ENCODE data around the gene CARM1. TPM values are rescaled to one million over a fixed set of nuclear protein-coding genes. Genes with fewer than 3 reads are reported as not detected.

The CARM1 gene
- total and polyA plus RNA-seq, 2 donors from 2014 or later = 21.9 to 41.2 TPM

DNA sequence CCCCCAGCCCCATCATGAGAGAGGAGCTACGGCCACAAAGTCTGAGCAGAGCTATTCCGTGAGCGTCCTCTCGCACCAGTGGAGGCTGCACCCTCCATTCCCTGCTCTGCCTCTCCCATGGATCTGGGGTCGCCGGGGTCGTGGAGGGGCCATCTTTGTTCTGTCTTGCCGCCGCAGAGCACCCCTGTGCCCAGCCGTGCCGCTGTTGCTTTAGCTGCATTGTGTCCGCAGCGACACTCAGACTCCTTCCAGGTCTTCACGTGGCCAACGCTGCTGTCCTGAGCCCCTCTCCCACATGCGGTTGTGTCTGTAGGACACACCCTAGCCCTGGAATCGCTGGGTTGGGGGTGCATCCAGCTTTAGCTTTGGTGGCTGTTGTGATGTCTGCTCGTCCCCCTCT is 41.3 kb downstream of the CARM1 start:
- Histone ChIP-seq H3K27ac (ENCODE audit: low read depth in 2 of 2, low read length in 2 of 2) (no peak overlapping the region), H3K27me3 (ENCODE audit: control insufficient read depth, insufficient read depth, low read length) (no peaks in the 10 kb centered on the region), H3K36me3 (ENCODE audit: control insufficient read depth in 2 of 3, insufficient read depth in 3 of 3, low read length in 3 of 3) (peaks cover 2 to 22% (median 9%) of the 10 kb centered on the region in 3 donors), H3K4me1 (ENCODE audit: control insufficient read depth in 2 of 3, insufficient read depth in 2 of 3, low read depth in 1 of 3, low read length in 3 of 3) (no peaks in the 10 kb centered on the region), H3K4me3 (ENCODE audit: low read length in 3 of 3) (no peak overlapping the region), H3K9me3 (ENCODE audit: control insufficient read depth in 2 of 3, insufficient read depth in 1 of 3, low read length in 3 of 3) (no peaks in the 10 kb centered on the region), H3K9ac (ENCODE audit: low read length in 3 of 3) (no peak overlapping the region)
- intact Hi-C loops (cut with DNase I) = no loop called here
- no peak for DNase-seq
- TF ChIP-seq CTCF (IDR thresholded peaks at IDR 0.05; ENCODE audit: borderline replicate concordance, extremely low read depth, insufficient read depth) = no peak
- no peak for FAIRE-seq

DNA sequence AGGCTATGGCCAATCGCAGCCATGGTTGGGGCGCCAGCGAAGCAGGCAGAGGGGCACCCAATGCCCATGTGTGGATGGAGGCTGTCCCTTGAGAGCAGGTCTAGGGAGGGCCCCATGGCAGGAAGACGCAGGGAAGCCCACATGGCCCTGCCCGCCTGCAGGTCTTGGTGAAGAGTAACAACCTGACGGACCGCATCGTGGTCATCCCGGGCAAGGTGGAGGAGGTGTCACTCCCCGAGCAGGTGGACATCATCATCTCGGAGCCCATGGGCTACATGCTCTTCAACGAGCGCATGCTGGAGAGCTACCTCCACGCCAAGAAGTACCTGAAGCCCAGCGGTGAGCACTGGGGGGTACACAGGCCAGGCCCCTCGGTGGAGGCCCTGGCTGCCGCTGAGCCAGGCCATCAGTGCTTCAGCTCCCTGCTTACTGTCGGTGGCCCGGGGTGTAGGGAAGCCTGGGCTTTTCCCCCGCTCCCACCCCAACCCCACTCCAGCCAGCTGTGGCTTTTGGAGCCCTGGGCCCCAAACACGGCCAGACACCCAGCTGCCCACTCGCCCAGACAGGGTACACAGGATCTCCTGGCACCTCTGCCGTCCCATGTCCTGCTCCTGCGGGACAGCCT is 42.5 kb downstream of the CARM1 start:
- H3K36me3 ChIP-seq (ENCODE audit: control insufficient read depth in 2 of 3, insufficient read depth in 3 of 3, low read length in 3 of 3) = peaks cover 0 to 17% (median 5%) of the 10 kb centered on the region in 3 donors
- FAIRE-seq (no peak), DNase-seq (no peak)

GRCh38 chr19:10915130-10916091 is 44.1 kb downstream of the CARM1 start:
- intact Hi-C loops (cut with DNase I) = no loop called here
- TF ChIP-seq CTCF (IDR thresholded peaks at IDR 0.05; ENCODE audit: borderline replicate concordance, extremely low read depth, insufficient read depth) = no peak
- Histone ChIP-seq H3K36me3 (ENCODE audit: control insufficient read depth in 2 of 3, insufficient read depth in 3 of 3, low read length in 3 of 3) (peaks cover 0 to 19% (median 8%) of the 10 kb centered on the region in 3 donors), H3K4me3 (ENCODE audit: low read length in 3 of 3) (no peak overlapping the region), H3K27me3 (ENCODE audit: control insufficient read depth, insufficient read depth, low read length) (no peaks in the 10 kb centered on the region), H3K4me1 (ENCODE audit: control insufficient read depth in 2 of 3, insufficient read depth in 2 of 3, low read depth in 1 of 3, low read length in 3 of 3) (no peaks in the 10 kb centered on the region), H3K9ac (ENCODE audit: low read length in 3 of 3) (no peak overlapping the region), H3K27ac (ENCODE audit: low read depth in 2 of 2, low read length in 2 of 2) (no peak overlapping the region), H3K9me3 (ENCODE audit: control insufficient read depth in 2 of 3, insufficient read depth in 1 of 3, low read length in 3 of 3) (no peaks in the 10 kb centered on the region)
- FAIRE-seq (no peak), DNase-seq (no peak)

More for the DNA sequence above, 42.5 kb downstream of the CARM1 start:
- no peaks in the 10 kb centered on the region for H3K9me3 ChIP-seq (ENCODE audit: control insufficient read depth in 2 of 3, insufficient read depth in 1 of 3, low read length in 3 of 3)
- intact Hi-C loops (cut with DNase I) = no loop called here
- no peaks in the 10 kb centered on the region for H3K4me1 ChIP-seq (ENCODE audit: control insufficient read depth in 2 of 3, insufficient read depth in 2 of 3, low read depth in 1 of 3, low read length in 3 of 3)
- H3K27me3 ChIP-seq (ENCODE audit: control insufficient read depth, insufficient read depth, low read length) = no peaks in the 10 kb centered on the region
- H3K27ac ChIP-seq (ENCODE audit: low read depth in 2 of 2, low read length in 2 of 2) = no peak overlapping the region
- H3K9ac ChIP-seq (ENCODE audit: low read length in 3 of 3) = no peak overlapping the region
- TF ChIP-seq CTCF (IDR thresholded peaks at IDR 0.05; ENCODE audit: borderline replicate concordance, extremely low read depth, insufficient read depth) = no peak
- no peak overlapping the region for H3K4me3 ChIP-seq (ENCODE audit: low read length in 3 of 3)
